HL-60 (cell line): ENCODE data around the gene SPEF1.

Experiments used
- TF ChIP-seq, protein P1 (sequence below): IDR thresholded peaks from 2 replicates; pipeline ENCODE4 v1.6.1; 2012; ENCODE audit warnings: low read depth; ENCODE audit not compliant: insufficient replicate concordance
- TF ChIP-seq, protein P2 (sequence below): IDR thresholded peaks from one replicate; pipeline ENCODE4 v1.5.1; 2011; ENCODE audit warnings: low read length, control low read depth, inconsistent platforms; ENCODE audit not compliant: insufficient read depth

DNA sequence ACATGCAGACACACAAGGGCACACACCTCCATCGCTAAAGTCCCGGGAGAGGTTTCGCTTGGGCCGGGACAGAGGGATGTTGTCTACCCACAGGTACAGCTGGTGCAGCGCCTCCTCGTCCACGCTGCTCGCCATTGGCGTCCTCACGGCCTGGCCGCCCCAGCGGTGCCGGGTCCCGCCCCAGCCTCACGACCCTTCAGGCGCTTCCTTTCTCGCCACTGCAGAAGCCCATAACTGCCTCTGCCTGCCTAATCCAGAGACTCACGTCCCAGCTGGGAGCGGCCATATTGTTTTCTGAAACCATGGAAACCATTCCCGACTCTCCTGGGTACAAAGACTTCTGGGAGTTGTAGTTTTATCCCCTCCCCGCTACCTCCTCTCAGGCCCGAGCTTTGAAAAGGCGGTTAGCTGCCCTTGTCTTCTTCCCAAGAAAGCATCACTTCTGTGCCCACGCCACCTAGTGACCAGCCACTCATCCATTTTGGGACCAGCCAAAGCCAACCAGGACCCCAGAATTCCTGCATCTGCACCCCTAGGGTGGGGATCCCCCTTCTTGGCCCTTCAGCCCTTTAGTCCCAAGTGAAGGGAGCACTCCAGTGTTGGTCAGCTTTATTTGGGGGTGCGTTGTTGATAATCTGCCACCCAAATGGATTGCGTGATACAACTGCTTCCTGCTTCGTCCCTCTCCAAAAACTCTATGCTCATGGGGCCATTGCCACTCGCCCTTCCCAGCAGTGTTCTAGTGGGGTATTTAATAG lies at the start of gene SPEF1:
- TF ChIP-seq, protein P1, sequence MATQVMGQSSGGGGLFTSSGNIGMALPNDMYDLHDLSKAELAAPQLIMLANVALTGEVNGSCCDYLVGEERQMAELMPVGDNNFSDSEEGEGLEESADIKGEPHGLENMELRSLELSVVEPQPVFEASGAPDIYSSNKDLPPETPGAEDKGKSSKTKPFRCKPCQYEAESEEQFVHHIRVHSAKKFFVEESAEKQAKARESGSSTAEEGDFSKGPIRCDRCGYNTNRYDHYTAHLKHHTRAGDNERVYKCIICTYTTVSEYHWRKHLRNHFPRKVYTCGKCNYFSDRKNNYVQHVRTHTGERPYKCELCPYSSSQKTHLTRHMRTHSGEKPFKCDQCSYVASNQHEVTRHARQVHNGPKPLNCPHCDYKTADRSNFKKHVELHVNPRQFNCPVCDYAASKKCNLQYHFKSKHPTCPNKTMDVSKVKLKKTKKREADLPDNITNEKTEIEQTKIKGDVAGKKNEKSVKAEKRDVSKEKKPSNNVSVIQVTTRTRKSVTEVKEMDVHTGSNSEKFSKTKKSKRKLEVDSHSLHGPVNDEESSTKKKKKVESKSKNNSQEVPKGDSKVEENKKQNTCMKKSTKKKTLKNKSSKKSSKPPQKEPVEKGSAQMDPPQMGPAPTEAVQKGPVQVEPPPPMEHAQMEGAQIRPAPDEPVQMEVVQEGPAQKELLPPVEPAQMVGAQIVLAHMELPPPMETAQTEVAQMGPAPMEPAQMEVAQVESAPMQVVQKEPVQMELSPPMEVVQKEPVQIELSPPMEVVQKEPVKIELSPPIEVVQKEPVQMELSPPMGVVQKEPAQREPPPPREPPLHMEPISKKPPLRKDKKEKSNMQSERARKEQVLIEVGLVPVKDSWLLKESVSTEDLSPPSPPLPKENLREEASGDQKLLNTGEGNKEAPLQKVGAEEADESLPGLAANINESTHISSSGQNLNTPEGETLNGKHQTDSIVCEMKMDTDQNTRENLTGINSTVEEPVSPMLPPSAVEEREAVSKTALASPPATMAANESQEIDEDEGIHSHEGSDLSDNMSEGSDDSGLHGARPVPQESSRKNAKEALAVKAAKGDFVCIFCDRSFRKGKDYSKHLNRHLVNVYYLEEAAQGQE = no peak
- TF ChIP-seq, protein P2, sequence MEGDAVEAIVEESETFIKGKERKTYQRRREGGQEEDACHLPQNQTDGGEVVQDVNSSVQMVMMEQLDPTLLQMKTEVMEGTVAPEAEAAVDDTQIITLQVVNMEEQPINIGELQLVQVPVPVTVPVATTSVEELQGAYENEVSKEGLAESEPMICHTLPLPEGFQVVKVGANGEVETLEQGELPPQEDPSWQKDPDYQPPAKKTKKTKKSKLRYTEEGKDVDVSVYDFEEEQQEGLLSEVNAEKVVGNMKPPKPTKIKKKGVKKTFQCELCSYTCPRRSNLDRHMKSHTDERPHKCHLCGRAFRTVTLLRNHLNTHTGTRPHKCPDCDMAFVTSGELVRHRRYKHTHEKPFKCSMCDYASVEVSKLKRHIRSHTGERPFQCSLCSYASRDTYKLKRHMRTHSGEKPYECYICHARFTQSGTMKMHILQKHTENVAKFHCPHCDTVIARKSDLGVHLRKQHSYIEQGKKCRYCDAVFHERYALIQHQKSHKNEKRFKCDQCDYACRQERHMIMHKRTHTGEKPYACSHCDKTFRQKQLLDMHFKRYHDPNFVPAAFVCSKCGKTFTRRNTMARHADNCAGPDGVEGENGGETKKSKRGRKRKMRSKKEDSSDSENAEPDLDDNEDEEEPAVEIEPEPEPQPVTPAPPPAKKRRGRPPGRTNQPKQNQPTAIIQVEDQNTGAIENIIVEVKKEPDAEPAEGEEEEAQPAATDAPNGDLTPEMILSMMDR = peak; percentile 37
